ENCODE measurements around the gene C6orf47.
A peak's percentile ranks its signal among the peaks of the same experiment; 100 is the strongest.

The C6orf47 gene

DNA sequence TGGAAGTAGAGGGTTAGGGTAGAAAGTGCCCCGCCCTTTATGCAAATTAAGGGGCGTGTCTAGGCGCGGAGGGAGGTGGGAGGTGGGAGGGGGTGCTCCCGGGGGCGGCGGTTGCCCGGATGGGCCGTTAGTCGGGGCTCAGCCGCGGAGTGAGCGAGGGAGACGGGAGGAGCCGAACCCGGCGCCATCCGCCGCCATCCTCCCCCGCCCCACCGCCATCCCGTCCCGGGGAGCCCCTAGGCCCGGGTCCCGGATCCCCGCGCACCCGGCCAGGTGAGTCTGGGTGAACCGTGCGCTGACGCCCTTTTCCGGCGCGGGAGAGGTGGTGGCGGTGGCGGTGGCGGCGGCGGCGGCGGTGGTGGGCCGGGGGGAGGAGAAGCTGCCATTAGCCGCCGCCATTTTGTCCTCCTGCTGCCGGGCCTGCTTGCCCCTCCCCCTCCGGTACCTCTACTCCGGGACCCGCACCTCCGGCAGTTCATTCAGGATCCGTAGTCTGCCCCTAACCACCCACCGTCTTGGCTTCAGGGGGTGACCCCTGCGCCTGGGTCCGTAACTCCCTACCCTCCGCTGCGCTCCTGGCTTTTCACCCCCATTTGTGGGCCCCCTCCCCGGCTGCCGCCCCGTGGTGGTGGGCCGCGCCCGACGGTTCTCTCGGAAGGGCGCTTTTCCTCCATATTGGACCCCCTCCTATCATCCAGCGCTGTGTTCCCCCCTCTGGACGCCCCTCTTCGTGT is 39.8 kb downstream of the C6orf47 start, which contains the start of gene PRRC2A:
Gene PRRC2A (plus strand): TSS at position 130 of the 734 bp plus-strand sequence. CDS start 2,075 bp downstream, outside the sequence.
- H3K36me3 ChIP-seq (ENCODE audit: control insufficient read depth in 2 of 2, insufficient read depth in 2 of 2, low read length in 2 of 2) = peaks cover 25 to 30% of the 10 kb centered on the region in 2 donors
- H3K27ac ChIP-seq (ENCODE audit: low read length) = peak within 1 kb of the TSS; percentile 97
- no peaks in the 10 kb centered on the region for H3K27me3 ChIP-seq (ENCODE audit: control insufficient read depth in 1 of 2, insufficient read depth in 2 of 2, low read length in 2 of 2)
- H3K9me3 ChIP-seq (ENCODE audit: control insufficient read depth in 2 of 2, low read length in 2 of 2) = no peaks in the 10 kb centered on the region
- H3K4me1 ChIP-seq (ENCODE audit: control insufficient read depth, insufficient read depth, low read length) = peaks cover 15% of the 10 kb centered on the region
- peak within 1 kb of the TSS; percentile 96 to 100 for H3K9ac ChIP-seq (ENCODE audit: low read length in 2 of 2)
- peak within 1 kb of the TSS; percentile 89 to 91 for H3K4me3 ChIP-seq (ENCODE audit: low read length in 2 of 2)

DNA sequence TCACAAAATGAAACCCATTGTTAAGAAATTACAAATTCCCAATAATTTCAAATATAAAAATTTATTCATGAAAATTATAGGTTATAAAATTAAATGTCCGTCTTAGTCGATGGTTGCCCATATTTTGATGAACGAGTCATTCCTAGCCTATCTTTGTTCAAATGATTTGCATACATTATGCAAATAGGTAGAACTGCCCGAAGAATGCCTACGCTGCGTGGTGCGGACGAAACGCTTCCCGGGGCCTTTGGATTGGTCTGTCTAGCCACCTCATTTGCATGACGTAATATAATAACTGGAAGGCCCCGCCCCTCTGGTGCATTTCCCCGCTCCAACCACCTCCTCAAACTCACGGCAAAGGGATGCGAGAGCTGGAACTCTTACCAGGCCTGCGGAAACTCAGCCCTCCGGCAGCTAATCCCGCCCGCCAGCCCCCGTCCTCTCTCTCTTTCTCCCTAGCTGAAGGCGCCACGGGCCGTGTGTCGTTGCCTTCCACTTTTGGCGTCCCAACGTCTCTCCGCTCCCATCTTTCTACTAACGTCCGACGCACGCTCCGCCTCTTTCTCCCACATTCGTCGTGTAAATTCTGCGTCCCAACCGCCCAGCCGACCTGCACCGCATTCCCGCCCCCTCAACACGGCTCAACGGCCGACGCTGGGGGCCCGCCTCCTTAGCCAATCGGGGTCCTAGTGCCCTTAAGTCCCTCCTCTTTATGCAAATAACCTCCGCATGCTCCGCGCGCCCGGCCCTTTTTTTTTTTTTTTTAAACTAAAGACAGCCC is 40.6 kb downstream of the C6orf47 start:
- H3K4me1 ChIP-seq (ENCODE audit: control insufficient read depth, insufficient read depth, low read length) = peaks cover 15% of the 10 kb centered on the region
- no peaks in the 10 kb centered on the region for H3K9me3 ChIP-seq (ENCODE audit: control insufficient read depth in 2 of 2, low read length in 2 of 2)
- no peaks in the 10 kb centered on the region for H3K27me3 ChIP-seq (ENCODE audit: control insufficient read depth in 1 of 2, insufficient read depth in 2 of 2, low read length in 2 of 2)
- H3K4me3 ChIP-seq (ENCODE audit: low read length in 2 of 2) = peak overlapping the region; percentile 68 to 83
- peak overlapping the region; percentile 77 to 96 for H3K9ac ChIP-seq (ENCODE audit: low read length in 2 of 2)
- H3K36me3 ChIP-seq (ENCODE audit: control insufficient read depth in 2 of 2, insufficient read depth in 2 of 2, low read length in 2 of 2) = peaks cover 18 to 22% of the 10 kb centered on the region in 2 donors
- peak overlapping the region; percentile 97 for H3K27ac ChIP-seq (ENCODE audit: low read length)

DNA sequence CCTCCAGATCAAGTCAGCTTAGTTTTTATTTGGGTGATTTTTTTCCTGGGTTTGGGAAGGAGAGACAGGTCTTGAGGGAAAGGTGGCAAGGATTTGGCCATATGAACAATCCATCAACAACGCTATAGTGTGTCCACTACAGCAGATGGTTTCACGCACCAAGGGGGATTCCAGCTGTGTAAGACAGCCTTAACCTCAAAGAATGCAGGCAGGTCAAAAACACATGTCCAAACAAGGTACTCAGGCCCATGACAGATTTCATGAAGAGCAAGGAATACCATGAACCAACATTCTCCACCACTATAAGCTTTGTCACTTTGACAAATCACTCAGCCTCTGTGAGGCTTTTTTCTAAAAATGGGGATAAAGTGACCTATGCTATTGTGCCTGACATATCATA is 43.6 kb downstream of the C6orf47 start:
- Histone ChIP-seq H3K4me3 (ENCODE audit: low read length in 2 of 2) (no peak overlapping the region), H3K36me3 (ENCODE audit: control insufficient read depth in 2 of 2, insufficient read depth in 2 of 2, low read length in 2 of 2) (no peaks in the 10 kb centered on the region), H3K27me3 (ENCODE audit: control insufficient read depth in 1 of 2, insufficient read depth in 2 of 2, low read length in 2 of 2) (no peaks in the 10 kb centered on the region), H3K9me3 (ENCODE audit: control insufficient read depth in 2 of 2, low read length in 2 of 2) (no peaks in the 10 kb centered on the region), H3K9ac (ENCODE audit: low read length in 2 of 2) (no peak overlapping the region), H3K27ac (ENCODE audit: low read length) (no peak overlapping the region), H3K4me1 (ENCODE audit: control insufficient read depth, insufficient read depth, low read length) (peaks cover 9% of the 10 kb centered on the region)

DNA sequence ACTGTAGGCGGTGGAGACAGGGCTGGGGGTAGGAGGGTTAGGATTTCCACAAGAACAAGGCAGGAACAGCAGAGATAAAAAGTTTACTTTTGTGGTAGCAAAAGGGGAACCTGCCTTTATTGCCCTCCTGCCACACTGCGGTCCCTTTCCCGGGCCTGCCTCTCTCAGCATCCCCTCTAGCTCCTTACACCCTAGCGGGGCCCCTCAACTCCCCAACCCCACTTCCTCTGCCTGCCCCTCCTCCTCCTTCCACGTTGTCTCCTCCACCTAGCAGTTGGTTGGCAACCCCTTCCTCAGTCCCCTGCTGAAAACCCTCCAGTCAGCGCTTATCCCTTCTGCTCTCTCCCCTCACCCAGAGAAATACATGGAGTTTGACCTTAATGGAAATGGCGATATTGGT is 44.8 kb downstream of the C6orf47 start:
- Histone ChIP-seq H3K27ac (ENCODE audit: low read length) (no peak overlapping the region), H3K9me3 (ENCODE audit: control insufficient read depth in 2 of 2, low read length in 2 of 2) (no peaks in the 10 kb centered on the region), H3K27me3 (ENCODE audit: control insufficient read depth in 1 of 2, insufficient read depth in 2 of 2, low read length in 2 of 2) (no peaks in the 10 kb centered on the region), H3K9ac (ENCODE audit: low read length in 2 of 2) (no peak overlapping the region), H3K4me1 (ENCODE audit: control insufficient read depth, insufficient read depth, low read length) (no peaks in the 10 kb centered on the region), H3K36me3 (ENCODE audit: control insufficient read depth in 2 of 2, insufficient read depth in 2 of 2, low read length in 2 of 2) (no peaks in the 10 kb centered on the region), H3K4me3 (ENCODE audit: low read length in 2 of 2) (no peak overlapping the region)

DNA sequence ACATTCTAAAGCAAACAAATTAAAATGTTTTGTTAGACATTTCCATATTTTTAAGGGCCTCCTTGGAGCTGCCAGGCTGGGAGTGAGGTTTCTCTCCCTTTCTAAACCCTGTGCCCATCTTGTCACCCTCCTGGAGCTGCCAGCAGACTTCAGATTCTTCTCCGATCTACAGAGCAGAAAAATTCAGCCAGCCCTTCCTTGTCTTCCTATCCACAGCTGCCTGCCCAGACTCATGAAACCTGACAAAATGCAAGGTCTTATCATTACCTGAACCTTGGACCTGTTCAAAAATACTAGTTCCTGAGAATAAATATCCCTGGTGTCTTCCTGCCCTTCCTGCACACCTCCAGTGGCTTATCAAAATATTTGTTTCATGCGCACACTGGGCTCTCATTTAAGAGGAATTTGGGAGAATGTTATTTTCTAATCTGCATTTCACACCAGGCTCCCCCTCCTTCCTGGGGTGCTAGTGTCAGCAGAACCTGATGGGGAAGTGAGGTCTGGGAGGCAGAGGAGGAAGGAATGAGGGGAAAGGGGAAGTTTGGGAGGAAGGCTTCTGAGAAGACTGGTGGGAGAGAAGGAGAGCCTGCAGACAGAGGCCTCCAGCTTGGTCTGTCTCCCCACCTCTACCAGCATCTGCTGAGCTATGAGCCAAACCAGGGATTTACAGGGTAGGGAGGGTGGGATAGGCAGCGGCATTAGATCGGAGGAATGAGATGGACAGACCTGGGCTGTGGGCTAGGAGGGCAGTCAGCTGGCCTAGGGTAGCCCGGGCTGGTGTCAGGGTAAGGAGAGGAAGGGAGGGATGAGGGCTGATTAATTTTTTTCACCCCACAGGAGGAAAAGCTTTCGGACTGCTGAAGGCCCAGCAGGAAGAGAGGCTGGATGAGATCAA is 45.6 kb downstream of the C6orf47 start, which contains the start of gene AIF1:
Gene AIF1 (plus strand): TSS at position 551 of the 895 bp plus-strand sequence. CDS start 96 bp downstream, at position 647.
- Histone ChIP-seq H3K9ac (ENCODE audit: low read length in 2 of 2) (peak within 1 kb of the TSS in 1 of 2 donors; percentile 5), H3K36me3 (ENCODE audit: control insufficient read depth in 2 of 2, insufficient read depth in 2 of 2, low read length in 2 of 2) (no peaks in the 10 kb centered on the region), H3K27ac (ENCODE audit: low read length) (no peak within 1 kb of the TSS), H3K4me1 (ENCODE audit: control insufficient read depth, insufficient read depth, low read length) (no peaks in the 10 kb centered on the region), H3K4me3 (ENCODE audit: low read length in 2 of 2) (no peak within 1 kb of the TSS), H3K9me3 (ENCODE audit: control insufficient read depth in 2 of 2, low read length in 2 of 2) (no peaks in the 10 kb centered on the region), H3K27me3 (ENCODE audit: control insufficient read depth in 1 of 2, insufficient read depth in 2 of 2, low read length in 2 of 2) (no peaks in the 10 kb centered on the region)

DNA sequence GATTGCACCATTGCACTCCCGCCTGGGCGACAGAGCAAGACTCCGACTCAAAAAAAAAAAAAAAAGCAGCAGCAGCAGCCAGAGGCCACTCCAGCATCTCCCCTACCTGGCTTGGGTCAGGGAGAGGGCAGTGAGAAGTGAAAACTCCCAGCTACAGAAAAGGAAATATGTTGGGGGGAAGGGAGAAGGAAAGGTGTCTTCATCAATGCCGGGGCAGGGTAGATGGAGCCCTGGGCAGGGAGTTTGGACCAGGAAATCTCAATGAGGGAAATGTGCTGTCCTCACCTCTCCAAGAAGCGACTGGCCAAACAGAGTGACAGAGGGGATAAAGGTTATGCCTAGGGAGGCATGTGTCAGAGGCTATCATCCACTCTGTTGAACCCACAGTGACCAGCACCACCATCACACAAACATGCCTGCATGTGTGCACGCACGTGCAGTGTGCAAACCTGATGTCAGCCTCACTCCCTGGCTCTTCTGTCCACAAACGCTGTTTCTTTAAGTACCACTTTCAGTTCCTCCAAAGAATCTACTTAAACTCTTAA is 46.4 kb downstream of the C6orf47 start:
- Histone ChIP-seq H3K27ac (ENCODE audit: low read length) (no peak overlapping the region), H3K36me3 (ENCODE audit: control insufficient read depth in 2 of 2, insufficient read depth in 2 of 2, low read length in 2 of 2) (no peaks in the 10 kb centered on the region), H3K27me3 (ENCODE audit: control insufficient read depth in 1 of 2, insufficient read depth in 2 of 2, low read length in 2 of 2) (no peaks in the 10 kb centered on the region), H3K4me3 (ENCODE audit: low read length in 2 of 2) (no peak overlapping the region), H3K4me1 (ENCODE audit: control insufficient read depth, insufficient read depth, low read length) (no peaks in the 10 kb centered on the region), H3K9me3 (ENCODE audit: control insufficient read depth in 2 of 2, low read length in 2 of 2) (no peaks in the 10 kb centered on the region), H3K9ac (ENCODE audit: low read length in 2 of 2) (no peak overlapping the region)

DNA sequence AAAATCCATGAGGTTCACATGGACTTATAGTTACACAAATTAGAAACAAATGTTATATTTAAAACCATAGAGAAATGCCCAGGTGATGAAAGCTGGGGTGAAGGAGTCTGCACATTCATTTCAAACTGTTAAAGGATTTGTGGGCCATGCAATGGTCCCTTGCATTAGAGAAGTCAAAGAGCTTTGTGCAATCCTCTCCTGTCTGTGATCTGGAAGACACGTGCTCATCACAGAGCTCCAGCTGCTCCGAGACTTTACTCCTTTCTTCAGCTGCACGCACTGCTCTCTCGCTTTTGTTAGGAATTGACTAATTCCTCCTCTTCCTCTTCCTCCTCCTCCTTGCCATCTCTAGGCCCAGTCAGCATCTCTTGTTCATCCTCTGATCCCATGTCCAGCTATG is 49.6 kb downstream of the C6orf47 start:
- no peak overlapping the region for H3K27ac ChIP-seq (ENCODE audit: low read length)
- H3K9me3 ChIP-seq (ENCODE audit: control insufficient read depth in 2 of 2, low read length in 2 of 2) = no peaks in the 10 kb centered on the region
- H3K9ac ChIP-seq (ENCODE audit: low read length in 2 of 2) = no peak overlapping the region
- no peaks in the 10 kb centered on the region for H3K36me3 ChIP-seq (ENCODE audit: control insufficient read depth in 2 of 2, insufficient read depth in 2 of 2, low read length in 2 of 2)
- no peaks in the 10 kb centered on the region for H3K4me1 ChIP-seq (ENCODE audit: control insufficient read depth, insufficient read depth, low read length)
- H3K27me3 ChIP-seq (ENCODE audit: control insufficient read depth in 1 of 2, insufficient read depth in 2 of 2, low read length in 2 of 2) = no peaks in the 10 kb centered on the region
- no peak overlapping the region for H3K4me3 ChIP-seq (ENCODE audit: low read length in 2 of 2)

DNA sequence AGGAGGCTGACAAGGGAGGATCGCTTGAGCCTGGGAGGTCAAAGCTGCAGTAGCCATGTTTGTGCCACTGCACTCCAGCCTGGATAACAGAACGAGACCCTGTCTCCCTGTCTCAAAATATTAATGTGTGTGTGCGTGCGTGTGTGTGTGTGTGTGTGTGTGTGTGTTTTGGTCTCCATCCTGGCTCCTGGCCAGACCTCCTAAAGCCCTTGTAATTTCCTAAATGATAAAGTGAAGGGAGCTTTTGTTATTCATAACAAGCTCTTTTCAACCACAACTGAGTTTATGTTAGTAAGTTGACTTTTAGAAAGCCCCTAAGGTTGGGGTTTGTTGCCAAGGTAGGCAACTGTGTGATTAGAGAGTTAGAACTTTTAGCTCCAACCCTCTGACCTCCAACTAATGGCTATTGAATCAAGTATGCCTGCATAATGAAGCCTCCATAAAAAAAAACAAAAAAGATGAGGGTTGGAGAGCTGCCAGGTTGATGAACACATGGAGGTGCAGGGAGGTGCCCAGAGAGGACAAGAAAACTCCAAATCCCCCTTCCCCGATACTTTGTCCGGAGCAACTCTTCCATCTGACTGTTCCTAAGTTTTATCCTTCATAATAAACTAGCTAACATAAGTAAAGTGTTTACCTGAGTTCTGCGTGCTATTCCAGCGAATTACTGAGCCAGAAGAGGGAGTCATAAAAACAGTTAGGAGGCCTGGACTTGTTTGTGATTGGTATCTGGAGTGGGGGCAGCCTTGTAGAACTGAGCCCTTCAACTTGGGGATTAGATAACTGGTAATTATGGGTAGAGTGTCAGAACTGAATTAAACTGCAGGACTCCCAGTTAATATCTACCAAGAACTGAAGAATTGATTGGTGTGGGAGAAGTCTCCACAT is 50.8 kb downstream of the C6orf47 start:
- no peak overlapping the region for H3K27ac ChIP-seq (ENCODE audit: low read length)
- H3K4me3 ChIP-seq (ENCODE audit: low read length in 2 of 2) = no peak overlapping the region
- H3K9ac ChIP-seq (ENCODE audit: low read length in 2 of 2) = no peak overlapping the region

More for the DNA sequence above, 50.8 kb downstream of the C6orf47 start:
- Histone ChIP-seq H3K4me1 (ENCODE audit: control insufficient read depth, insufficient read depth, low read length) (no peaks in the 10 kb centered on the region), H3K9me3 (ENCODE audit: control insufficient read depth in 2 of 2, low read length in 2 of 2) (no peaks in the 10 kb centered on the region), H3K27me3 (ENCODE audit: control insufficient read depth in 1 of 2, insufficient read depth in 2 of 2, low read length in 2 of 2) (no peaks in the 10 kb centered on the region), H3K36me3 (ENCODE audit: control insufficient read depth in 2 of 2, insufficient read depth in 2 of 2, low read length in 2 of 2) (no peaks in the 10 kb centered on the region)
